IPS-18c (cell line): ENCODE measurements around the gene FOXG1.

Source experiments
- H3K4me3 ChIP-seq: 2 replicates; pipeline ENCODE4 v1.7.0; 2013; ENCODE audit warnings: low read depth, mild to moderate bottlenecking, low read length, moderate library complexity; ENCODE audit not compliant: insufficient read depth
- H3K9me3 ChIP-seq: one replicate; pipeline ENCODE4 v1.6.1; 2013; ENCODE audit warnings: mild to moderate bottlenecking, low read length, moderate library complexity; ENCODE audit not compliant: control insufficient read depth, insufficient read depth

Gene FOXG1

GRCh38 chr14:28785096-28785952 is 18.7 kb downstream of the FOXG1 start:
- Histone ChIP-seq H3K4me3 (peak overlapping the region; percentile 63), H3K9me3 (no peaks in the 10 kb centered on the region)

DNA sequence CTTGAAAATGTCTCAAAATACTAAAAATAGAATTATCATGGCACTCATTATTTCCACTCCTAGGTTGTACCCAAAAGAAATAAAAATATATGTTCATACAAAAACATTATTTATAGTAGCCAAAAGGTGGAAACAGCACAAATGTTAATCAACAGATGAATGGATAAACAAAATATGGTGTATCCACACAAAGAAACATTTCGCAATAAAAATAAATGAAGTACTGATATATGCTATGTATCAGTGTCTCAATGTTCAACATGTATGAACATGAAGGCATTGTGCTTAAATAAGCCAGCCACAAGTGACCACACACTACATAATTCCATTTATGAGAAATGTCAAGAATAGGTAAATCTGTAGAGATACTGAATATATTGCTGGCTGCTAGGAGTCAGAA is 40.9 kb downstream of the FOXG1 start:
- H3K4me3 ChIP-seq = no peak overlapping the region
- no peaks in the 10 kb centered on the region for H3K9me3 ChIP-seq

GRCh38 chr14:28813810-28814209 is 47.2 kb downstream of the FOXG1 start:
- Histone ChIP-seq H3K9me3 (no peaks in the 10 kb centered on the region), H3K4me3 (no peak overlapping the region)
